GM18505 (cell line): ENCODE measurements around the gene SCYGR3.

Source experiments
- ATAC-seq: cut with Tn5 transposase; IDR thresholded peaks from one replicate; pipeline ENCODE4 v1.9.1; 2021; ENCODE audit not compliant: unreplicated experiment
- POLR2A ChIP-seq: IDR thresholded peaks from 4 replicates; pipeline ENCODE4 v1.6.1; 2011; ENCODE audit warnings: borderline replicate concordance; ENCODE audit not compliant: insufficient read depth, insufficient read length; ENCODE audit errors: extremely low read depth

The SCYGR3 gene

DNA sequence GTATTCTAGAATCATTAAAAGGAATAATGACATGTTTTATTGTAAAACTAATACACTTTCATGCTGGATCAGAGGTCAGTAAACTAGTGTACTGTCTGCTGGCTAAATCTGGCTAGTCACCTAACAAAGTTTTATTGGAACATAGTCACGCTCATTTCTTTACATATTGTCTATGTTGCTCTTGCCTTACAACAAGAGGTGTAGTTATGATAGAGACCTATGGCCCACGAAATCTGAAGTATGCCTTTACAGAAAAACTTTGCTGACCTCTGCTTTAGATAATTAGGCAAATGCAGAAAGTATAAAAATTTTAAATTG lies 45.8 kb downstream of the SCYGR3 start:
- no peak for ATAC-seq

DNA sequence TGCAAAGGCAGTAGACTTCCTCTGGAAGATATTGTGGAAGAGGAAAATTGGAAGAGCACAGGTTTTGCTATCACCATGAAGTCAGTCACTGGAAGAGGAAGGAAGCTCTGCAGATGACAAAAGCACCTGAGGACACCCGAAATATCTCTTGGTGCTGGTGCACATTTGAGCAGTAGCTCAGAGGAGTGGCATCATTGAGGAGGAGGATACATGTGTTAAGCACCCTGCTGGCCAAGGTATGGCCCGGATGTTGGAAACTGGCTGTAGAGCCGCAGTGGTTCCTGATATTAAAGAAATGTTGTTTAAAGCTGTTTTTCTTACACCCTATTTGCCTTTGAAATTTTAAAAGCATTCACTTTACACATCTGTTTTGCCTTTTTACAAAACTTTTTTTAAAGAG lies 48.6 kb downstream of the SCYGR3 start:
- no peak for ATAC-seq
- no peak for TF ChIP-seq POLR2A

More for the DNA sequence above, 45.8 kb downstream of the SCYGR3 start:
- no peak for TF ChIP-seq POLR2A

DNA sequence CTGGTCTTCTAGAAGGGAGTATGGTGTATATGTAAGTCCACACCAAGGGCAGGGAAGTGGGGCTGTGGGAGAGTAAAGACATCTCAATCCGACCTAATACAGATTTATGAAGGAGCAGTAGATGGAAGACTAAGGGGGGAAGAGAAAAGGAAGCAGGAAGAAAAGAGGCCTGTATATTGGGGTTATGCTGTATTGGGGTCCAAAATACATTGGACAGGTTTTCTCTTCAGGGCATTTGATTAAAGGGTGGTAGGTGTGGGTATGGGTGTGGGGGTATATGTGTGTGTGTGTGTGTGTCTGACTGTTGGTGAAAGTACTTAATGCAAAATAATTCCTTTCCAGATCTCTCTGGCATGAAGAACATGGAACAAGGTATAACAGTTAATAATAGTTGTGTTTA lies 49.6 kb downstream of the SCYGR3 start:
- TF ChIP-seq POLR2A: no peak
- no peak for ATAC-seq
